Measurements from ENCODE around the gene CFAP45.

The CFAP45 gene

DNA sequence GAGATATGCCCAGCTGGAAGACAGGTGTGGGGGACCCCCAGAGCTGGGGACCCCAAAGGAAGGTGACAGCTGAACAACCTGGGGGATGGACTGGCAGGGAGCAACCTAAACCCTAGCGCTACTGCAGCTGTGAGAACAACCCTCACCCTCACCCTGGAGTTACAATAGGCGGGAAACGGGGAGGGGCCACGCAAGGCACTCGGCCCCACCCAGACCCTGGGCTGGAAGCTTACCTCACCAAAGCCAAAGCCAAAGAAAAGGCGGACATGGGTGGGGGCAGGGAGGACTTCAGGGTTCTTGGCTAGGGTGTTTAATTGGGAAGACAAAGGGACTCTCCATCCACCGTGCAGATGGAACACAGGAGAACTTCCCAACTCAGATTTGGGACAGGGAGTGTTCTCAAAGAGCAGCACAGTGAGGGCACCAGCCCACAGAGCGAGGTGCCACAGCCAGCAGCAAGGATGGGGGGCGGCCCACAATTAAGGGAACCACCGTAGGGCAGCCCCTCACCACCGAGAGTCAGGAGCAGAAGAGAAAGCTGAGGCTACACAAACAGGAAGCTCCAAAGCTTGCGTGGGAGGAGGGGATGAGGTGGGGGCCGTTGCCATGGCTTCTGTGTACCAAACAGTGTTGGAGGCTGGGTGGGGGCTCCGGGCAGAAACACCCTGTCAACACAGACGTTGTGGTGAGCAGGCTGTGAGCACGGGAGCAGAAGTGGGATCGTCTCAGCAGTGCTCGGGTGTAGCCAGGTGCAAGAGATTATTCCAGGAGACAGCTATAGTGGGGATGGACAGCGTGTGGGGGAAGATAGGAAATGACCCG, 23.4 kb upstream of the CFAP45 start:
- DNase-seq: no peak

DNA sequence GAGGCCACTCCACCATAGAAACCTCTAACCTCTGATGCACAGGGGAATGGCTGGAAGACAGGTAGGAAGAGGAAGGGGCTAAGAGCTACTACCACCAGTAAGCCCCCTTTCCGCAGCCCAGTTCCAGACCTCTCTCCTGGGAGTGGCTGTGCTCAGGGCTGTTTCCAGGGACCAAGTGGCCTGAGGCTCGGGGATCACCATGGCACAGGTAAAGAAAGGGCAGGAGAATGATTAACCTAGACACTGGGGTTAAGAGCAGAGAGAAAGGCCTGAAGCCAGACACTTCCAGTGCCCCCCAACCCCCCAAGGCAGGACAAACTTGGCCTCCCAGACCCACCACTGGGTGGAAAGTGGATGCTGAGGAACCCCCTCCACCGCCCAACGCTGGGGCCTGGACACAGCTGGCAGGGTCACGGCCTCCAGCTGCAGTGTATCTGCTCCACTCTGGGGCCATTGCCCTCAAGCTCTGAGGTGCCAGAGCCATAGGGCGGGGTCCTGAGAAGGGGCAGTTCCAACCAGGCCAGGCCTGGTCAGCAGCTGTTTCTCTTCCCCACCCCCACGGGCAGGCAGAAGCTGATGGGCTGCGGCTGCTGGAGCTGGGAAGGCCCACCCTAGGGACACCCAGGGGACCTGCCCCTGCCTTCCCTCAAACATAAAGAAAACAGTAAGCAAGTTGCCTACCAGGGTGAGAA, 22.7 kb upstream of the CFAP45 start:
- no peak for DNase-seq

DNA sequence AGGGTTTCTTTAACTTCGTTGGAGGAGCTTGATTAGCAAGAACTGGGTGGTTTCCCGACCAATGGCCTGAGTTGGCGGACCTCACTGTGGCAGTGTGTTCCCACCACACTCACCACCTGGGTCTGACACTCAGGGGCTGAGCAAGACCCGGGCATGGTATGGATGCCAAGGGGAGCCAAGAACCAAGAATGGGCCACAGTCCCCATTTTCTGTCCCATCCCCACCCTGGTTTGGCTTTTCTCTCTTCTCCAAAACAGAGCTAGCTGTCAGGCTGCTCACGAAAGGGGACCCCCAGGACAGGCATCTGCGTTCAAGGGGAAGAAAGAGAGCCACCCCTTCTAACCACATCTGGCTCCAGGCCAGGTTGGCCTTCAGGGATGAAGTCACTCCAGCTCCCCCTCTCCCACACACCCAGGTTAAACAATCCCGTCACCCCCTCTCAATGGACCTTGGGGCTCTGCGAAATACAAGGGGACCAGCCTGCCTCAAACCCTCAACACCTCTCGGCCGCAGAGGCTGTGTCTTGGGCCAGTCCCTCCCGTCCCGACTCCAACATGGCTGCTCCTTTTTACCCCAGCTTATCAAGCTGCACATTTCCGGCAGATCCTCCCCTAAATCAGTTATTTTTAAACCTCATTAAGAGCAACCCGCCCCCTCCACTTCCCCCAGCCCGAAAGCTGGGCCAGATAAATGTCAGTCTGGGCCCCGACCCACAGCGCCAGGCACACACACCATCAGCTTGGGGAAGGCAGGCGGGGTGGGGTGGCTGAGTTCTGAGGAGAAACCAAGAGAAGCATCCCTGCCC, 21.9 kb upstream of the CFAP45 start:
- DNase-seq: no peak

DNA sequence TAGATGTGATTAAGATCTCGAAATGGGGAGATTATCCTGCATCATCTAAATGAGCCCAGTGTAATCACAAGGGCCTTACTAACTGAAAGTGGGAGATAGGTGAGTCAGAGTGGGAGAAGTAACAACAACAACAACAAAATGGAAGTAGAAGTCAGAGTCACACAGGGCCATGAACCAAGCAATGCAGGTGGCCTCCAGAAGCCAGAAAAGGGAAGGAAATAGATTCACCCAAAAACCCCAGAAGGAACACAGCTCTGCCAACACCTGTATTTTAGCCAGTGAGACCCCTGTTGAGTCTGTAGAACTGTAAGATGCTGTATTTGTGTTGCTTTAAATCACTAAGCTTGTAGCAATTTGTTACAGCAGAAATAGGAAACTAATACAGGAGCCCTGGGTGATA, 21.3 kb upstream of the CFAP45 start:
- no peak for DNase-seq

DNA sequence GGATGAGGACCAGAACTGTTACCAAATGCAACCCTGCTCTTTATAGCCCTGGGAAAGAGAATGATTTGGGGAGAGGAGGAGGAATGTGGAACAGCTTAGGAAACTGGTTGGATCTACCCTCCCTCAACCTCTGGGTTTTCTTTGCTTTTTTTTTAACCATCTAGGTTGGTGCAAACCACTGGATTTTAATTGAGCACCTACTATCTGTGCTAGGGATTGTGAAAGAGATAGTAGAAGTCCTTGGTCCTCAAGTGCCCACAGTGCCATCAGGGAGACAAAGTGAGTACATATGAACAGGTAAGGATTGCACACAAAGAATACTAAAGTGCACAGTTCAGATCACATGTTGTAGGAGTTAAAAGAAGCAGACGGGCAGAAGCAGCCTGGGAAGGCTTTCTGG, 20.7 kb upstream of the CFAP45 start:
- no peak for DNase-seq

DNA sequence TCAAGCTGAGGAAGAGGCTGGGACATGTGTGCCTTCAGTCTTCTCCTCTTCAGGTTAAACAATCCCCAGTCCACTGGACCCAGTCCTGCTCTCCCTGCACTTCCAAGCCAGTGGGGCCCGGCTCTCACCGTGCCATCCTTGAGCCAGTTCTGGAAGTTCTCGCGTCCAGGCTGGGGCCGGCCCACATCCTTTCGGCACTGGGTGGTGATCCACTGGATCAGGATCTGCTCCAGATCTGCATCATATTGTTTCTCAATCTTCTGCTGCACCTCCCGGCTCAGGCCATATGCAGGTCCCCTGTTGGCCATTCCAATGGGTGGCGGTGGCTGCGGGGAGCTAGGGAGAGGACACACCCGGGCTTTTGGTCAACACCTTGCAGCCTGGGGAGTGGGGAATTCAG, 20.2 kb upstream of the CFAP45 start:
- DNase-seq: no peak

DNA sequence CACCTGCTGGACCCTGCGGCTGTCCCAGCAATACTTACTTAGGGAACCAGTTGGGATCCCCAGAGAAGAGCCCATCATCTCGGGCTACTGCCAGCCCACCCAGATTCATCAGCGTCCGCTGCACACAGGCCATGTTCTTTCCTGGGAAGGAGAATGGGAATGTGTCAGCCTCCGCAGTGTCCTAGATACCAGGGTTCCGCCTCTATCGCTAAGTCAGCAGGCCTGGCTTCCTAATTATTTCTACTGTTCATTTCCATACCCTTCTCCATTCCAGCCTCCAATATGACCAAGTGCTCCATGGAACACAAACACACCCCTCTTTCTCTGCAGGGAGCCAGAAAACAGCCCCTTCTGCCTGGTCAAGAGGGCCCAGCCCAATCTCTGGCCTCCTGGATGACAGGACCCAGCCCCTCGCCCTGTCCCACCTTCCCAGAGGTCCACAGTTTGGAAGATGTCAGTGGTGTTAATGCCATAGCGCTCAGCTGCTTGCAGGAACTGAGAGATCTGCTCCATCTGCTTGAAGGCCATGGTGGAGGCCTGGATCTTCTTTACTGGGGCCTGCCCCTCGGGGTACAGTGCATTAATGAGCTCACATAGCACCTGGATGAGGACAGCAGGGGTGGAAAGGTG, 19.4 kb upstream of the CFAP45 start:
- no peak for DNase-seq

DNA sequence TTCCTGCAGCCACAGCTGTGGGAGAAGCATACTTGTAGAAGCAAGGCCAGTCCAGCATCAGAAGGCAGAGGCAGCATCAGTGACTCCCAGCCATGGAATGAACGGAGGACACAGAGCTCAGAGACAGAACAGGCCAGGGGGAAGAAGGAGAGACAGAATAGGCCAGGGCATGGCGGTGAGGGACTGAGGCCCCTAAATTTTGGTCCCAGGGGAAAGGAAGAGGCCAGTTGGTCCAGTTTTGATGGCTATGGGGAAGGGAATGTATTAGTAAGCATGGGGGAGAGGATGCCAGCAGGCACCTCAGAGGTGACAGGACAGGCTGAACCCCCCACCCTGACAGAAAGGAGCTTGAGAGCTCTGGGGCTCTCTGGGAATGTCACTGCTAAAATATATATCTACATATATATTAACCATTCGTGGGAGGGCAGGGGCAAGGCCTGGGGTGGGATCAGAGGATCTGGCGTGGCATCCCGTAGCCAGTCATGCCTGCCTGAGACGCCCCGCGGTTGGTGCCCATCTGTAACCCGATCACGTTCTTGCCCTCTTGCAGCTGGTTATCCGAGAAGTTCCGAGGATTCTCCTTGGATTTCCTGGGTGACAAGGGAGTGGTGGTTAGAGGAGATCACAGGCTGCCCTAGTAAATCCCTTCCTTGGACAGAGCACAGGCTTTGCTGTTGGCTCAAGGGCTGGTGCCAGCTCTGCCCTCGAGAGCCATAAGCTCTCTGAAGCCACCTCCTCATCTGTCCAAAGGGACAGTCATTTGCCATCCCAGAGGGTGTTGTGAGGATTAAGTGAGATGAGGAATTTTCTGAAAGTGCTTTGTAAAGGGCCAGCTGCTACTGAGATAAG, 18.6 kb upstream of the CFAP45 start:
- no peak for DNase-seq

DNA sequence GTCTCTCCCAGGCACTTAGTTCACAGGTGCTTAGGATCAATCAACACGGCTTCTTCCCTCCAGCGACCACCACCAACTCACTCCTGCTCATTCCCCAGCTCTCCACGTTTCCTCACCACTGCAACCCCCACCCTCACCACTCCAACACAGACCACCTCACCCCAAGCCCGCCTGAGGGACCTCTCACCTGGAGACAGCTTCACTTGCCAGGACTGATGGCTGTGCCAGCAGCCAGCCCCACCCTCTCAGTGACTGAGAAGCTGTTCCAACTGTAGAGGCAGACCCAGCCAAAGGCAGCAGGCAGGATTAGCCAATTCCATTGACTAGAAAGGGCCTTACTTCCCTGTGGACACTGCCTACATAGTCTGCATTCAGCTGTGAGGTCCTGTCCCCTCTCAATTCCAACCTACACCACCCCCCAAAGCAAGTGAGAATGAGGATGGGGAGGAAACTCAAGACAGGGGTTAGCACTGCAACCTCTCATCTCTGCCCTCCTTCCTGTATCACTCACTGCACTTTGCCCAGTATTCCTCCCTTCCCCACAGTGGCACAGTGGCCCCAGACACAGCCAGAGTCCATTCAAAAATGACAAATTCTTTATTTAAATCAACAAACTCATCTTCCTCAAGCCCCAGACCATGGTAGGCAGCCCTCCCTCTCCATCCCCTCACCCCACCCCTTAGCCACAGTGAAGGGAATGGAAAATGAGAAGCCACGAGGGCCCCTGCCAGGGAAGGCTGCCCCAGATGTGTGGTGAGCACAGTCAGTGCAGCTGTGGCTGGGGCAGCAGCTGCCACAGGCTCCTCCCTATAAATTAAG, 17.8 kb upstream of the CFAP45 start:
- no peak for DNase-seq

DNA sequence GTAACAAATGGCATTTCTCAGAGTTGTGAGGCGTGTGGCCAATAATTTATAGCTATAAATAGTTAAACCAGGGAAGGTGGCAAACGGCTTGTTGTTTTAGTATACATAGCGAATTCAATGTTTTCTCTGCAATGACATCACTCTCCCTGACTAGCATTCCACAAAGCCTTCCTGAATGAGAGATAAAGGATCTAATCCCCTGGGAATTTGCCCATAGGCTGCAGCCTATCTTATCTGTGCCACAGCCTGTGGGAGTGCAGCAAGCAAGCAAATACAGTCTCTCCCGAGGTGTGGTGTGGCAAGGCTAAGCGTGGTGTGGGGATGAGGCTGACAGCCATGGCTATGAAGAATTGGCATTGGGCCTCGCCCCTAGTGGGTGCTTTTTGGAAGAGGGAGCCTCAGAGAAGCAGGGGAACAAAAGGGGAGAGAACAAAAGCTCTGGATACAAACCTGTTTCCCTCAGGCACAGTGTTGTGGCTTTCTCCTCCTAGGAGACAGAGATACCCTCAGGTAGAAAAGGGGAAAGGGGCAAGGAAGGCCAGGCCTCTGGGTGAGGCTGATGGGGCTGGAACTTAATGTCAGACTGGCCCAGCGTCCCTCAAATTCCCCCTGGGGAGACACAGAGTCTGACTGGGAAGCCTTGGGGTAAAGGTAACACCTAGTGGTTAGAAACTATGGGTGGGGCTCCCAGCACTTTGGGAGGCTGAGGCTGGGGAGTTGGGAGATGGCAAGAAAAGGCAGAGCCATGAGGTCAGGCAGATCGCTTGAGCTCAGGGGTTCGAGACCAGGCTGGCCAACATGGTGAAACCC, 16.5 kb upstream of the CFAP45 start:
- DNase-seq: peak in 1 of 2 experiments; percentile 31

DNA sequence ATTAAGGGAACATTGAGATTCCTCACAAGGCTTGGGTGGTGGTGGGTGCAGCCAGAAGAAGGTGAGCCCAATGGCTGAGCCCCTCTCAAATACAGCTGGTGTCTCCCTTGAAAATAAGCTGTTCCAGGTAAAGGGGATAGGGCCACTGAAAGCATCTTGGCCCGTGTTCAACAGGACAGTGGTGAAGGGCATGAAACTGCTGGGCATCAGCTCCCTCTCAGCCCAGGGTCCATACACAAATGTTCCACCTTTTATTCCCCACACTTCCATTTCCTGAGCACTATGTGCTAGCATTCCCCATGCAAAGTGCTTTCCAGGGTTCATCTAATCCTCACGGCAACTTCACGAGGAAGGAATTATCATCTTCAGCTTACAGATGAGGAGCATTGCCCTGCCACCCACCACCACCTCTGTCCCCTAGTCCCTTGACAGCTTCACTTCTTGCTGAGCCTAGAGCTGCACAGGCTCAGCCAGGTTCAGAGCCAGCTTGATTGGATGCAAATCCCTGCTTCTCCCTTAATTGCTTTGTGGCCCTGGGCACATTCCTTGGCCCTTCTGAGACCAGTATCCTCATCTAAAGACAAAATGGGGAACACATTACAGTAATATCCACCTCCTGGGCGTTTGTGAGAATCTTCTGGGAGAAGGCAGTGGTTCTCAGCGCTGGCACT, 15.7 kb upstream of the CFAP45 start:
- no peak for DNase-seq

DNA sequence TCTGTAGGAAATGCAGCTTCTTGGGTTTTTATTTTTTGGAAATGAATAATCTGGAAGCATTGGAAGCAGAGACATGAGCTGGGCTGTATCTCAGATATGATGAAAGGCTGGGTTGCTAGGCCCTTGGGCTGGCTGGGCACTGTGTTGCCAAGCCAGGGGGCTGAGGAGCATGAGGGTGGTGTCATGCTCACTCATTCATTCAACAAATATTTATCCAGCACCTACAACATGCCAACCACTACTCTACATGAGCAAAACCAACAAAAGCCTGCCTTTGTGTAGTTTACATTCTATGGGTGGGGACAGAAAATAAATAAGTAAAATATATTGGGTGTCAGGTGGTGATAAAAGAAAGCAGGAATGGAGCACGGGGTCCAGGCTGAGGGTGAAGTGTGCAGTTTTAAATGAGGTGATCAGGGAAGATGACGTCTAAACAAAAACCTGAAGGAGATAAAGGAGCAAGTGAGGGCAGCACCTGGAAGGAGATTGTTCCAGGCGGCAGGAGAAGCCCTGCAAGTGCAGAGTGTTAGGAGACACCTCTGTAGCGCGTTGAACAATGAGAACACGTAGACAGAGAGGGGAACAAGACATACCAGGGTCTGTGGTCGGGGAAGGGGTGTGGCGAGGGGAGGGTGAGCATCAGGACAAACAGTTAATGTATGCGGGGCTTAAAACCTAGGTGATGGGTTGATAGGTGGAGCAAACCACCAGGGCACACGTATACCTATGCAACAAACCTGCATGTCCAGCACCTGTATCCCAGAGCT, 14.5 kb upstream of the CFAP45 start:
- no peak for DNase-seq

DNA sequence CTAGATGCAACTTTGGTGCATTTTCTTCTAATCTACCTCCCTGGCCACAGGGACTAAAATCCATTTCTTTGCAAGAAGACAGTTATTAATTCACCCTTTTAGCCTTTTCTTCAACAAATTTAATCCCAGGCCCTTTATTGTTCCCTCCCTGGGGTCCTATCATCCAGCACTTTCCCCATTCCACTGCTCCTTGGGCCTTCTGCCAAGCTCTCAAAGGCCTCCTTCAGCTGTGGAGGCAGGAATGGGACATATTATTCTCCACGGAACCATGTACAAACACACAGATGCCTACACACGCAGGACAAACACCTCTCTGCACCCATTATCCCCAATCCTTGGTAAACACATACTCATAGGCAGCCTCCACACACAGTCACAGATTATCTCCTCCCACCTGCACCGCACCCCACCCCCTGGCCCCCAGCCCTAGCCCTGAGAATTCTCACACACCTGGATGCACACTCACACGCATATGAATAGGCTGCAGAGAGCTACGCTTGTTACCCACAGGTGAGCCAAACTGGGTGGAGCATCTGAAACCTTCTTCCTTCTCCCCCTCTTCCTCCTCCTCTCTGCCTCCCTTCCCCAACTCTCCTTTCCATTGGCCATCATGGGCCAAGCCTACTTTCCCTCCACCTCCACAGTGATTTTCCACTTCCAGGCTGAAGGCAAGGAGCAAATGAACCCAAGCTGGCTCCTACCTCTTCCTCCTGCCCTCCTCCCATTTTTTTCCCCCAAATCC, 13.7 kb upstream of the CFAP45 start:
- DNase-seq: no peak

DNA sequence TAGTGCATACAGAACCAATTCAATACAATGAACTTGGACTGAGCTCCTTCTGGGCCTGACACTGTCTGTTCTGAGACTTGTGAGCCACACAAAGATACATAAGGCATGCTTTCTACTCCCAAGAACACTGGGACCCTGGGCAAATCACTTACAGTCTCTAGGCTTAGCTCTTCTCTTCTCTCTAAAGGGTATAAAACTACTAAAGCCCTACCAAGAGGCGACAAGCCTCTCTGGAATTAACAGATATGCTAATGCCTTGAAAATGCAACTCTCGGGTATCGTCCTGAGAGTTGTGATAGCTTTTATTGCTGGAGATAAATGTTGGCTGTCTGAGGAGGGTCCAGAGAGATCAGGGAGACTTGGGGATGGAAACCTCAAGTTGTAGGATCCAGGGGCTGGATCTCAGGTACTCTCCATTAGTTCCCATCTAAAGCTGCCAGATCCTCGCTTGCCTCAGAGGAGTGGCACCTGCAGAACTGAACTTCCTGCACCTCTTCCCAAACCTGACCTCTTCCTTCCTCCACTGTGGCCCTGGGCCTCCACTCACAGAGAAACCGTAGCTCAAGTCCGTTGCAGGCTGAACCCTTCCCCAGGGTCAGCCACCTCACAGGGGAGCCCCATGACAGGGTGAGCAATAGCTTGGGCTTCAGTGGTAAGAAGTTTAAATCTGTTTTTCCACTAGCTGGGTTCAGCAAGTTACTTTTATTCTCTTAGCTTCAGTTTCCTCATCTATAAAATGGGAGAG, 11.5 kb upstream of the CFAP45 start:
- no peak for DNase-seq

DNA sequence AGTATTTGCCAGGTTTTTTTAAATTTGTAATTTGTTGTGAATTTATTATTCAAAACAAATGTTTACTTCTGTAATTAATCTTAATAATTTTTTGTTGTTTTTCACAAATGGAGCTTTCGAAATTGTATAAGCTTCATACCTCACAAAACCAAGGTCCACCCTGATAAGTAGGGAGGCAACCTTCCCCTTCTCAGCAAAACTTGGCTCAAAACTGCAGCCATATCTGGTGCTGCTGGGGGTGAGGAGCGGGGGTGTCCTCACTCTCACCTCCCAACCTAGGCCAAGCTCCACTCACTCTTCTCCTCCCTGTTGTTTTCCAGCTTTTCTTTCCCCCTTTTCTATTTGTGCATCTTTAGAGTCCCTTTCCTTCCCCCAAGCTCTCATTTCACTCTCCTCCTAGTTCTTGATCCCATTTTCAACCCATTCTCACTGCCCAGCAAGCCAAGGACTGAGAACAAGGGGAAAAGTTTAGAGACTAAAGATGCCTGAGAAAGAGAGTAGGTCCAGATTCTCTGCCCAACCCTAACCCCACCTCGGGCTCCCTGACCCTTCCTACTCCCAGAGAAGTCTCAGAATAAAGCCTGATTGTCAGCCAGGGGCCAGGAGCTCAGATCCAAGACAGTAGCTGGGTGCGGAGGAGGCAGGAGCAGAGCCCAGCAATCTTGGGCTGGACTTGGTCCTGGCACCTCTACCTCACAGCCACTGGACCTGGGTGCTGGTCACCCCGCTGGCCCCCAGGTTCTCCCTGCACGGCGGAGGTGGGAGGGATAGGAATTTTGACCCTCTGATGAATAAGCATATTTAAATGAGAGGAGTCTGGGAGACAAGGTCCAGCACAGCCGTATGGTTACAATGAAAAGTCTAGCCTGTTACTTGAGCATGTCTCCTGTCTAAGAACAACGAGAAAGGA, 8.3 kb upstream of the CFAP45 start:
- DNase-seq: no peak

DNA sequence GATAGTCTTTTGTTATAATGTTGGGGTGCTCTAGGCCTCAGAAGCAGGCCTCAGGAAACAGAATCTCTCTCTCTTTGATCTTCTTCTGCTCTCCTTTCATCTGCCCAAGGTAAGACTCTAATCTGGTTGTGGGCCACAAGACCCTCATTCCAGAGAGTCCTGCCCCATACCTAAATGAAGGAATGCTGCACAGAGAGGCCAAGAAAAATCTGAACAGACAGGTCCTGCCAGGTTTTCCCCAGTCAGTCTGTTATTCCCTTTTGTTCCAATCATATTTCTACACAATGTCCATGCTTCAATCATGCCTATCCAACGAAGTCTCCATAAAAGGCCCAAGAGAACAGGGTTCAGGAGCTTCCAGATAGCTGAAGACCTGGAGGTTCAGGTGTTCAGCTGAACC, 7.0 kb upstream of the CFAP45 start:
- DNase-seq: no peak
